ENCODE data around the gene ACTR1A. TPM values are rescaled to one million over a fixed set of nuclear protein-coding genes. Genes with fewer than 3 reads are reported as not detected.

Gene ACTR1A
- total and polyA plus RNA-seq, 9 of the 15 experiments (the other 6 are each of a cell fraction or from before 2014, with no cell fraction given), result 36.3 to 77.2 (median 49.6) TPM

DNA sequence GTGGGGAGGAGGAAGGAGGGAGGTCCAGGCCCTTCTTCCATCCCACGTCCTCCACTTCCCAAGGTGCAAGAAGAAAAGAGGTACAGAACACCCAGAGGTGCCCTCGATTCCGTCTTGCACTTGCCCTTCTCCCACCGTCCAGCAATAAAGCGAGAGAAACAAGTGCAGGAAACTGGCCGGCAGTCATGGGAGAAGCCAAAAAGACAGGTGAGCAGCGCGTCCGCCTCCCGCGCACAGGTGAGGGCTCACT, 52.5 kb downstream of the ACTR1A start (continued):
- TF ChIP-seq SIN3A (IDR thresholded peaks at IDR 0.05; ENCODE audit: borderline replicate concordance in 2 of 2, control insufficient read depth in 1 of 2, low read depth in 2 of 2, low read length in 2 of 2) (0 out of 4 replicates have a peak, but pooled peaks of 1 of the 2 experiments have one; percentile 33), POLR2A (conservative IDR thresholded peaks at IDR 0.05) (peak; percentile 69), NR2C2 (CRISPR knock-in tag; IDR thresholded peaks at IDR 0.05) (no peak), NR2C2 (tag; IDR thresholded peaks at IDR 0.05) (0 out of 2 replicates have a peak, but pooled peaks have one; percentile 19), ZNF263 (CRISPR knock-in tag; IDR thresholded peaks at IDR 0.05; ENCODE audit: borderline replicate concordance) (peak; percentile 41; the same call in 1 of the 2 replicates), NR1H2 (CRISPR knock-in tag; IDR thresholded peaks at IDR 0.05) (no peak), ZEB2 (IDR thresholded peaks at IDR 0.05) (peak; percentile 81), FOS (IDR thresholded peaks at IDR 0.05; ENCODE audit: extremely low read depth, insufficient read length) (no peak), MYC (IDR thresholded peaks at IDR 0.05; ENCODE audit: low read depth, low read length) (no peak), MYC (CRISPR knock-in tag; IDR thresholded peaks at IDR 0.05; ENCODE audit: borderline replicate concordance, low read depth) (no peak), TOE1 (IDR thresholded peaks at IDR 0.05; ENCODE audit: borderline replicate concordance) (no peak), TOE1 (CRISPR knock-in tag; IDR thresholded peaks at IDR 0.05; ENCODE audit: borderline replicate concordance, low read depth) (0 out of 2 replicates have a peak, but pooled peaks have one; percentile 53), E2F8 (IDR thresholded peaks at IDR 0.05; ENCODE audit: low read depth, partially characterized antibody) (peak; percentile 50), GTF2E2 (tag; IDR thresholded peaks at IDR 0.05) (peak; percentile 48; the same call in 1 of the 2 replicates), FOXK2 (conservative IDR thresholded peaks at IDR 0.05 in 1 of 2, IDR thresholded peaks at IDR 0.05 in 1 of 2; ENCODE audit: low read depth in 2 of 2) (no peak)
- TF ChIP-seq, protein P1, sequence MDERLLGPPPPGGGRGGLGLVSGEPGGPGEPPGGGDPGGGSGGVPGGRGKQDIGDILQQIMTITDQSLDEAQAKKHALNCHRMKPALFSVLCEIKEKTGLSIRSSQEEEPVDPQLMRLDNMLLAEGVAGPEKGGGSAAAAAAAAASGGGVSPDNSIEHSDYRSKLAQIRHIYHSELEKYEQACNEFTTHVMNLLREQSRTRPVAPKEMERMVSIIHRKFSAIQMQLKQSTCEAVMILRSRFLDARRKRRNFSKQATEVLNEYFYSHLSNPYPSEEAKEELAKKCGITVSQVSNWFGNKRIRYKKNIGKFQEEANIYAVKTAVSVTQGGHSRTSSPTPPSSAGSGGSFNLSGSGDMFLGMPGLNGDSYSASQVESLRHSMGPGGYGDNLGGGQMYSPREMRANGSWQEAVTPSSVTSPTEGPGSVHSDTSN (CRISPR knock-in tag; IDR thresholded peaks at IDR 0.05; ENCODE audit: low read depth), result no peak
- TF ChIP-seq, protein P1 (tag; conservative IDR thresholded peaks at IDR 0.05; ENCODE audit: low read depth), result no peak
- TF ChIP-seq, protein P2, sequence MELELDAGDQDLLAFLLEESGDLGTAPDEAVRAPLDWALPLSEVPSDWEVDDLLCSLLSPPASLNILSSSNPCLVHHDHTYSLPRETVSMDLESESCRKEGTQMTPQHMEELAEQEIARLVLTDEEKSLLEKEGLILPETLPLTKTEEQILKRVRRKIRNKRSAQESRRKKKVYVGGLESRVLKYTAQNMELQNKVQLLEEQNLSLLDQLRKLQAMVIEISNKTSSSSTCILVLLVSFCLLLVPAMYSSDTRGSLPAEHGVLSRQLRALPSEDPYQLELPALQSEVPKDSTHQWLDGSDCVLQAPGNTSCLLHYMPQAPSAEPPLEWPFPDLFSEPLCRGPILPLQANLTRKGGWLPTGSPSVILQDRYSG (tag; conservative IDR thresholded peaks at IDR 0.05; ENCODE audit: low read depth), result no peak
- TF ChIP-seq, protein P3, sequence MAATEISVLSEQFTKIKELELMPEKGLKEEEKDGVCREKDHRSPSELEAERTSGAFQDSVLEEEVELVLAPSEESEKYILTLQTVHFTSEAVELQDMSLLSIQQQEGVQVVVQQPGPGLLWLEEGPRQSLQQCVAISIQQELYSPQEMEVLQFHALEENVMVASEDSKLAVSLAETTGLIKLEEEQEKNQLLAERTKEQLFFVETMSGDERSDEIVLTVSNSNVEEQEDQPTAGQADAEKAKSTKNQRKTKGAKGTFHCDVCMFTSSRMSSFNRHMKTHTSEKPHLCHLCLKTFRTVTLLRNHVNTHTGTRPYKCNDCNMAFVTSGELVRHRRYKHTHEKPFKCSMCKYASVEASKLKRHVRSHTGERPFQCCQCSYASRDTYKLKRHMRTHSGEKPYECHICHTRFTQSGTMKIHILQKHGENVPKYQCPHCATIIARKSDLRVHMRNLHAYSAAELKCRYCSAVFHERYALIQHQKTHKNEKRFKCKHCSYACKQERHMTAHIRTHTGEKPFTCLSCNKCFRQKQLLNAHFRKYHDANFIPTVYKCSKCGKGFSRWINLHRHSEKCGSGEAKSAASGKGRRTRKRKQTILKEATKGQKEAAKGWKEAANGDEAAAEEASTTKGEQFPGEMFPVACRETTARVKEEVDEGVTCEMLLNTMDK (IDR thresholded peaks at IDR 0.05; ENCODE audit: borderline replicate concordance, insufficient read depth, low read depth, low read length, poor library complexity, severe bottlenecking), result no peak
